ENCODE data around the gene SLFN5. TPM values are rescaled to one million over a fixed set of nuclear protein-coding genes. Genes with fewer than 3 reads are reported as not detected.

Gene SLFN5
- polyA plus RNA-seq, 1 of the 3 experiments (the other 2 are of a cell fraction): 1.4 TPM

GRCh38 chr17:35245196-35245486, 2.3 kb downstream of the SLFN5 start (continued):
- TF ChIP-seq REST (IDR thresholded peaks at IDR 0.05; ENCODE audit: low read depth, low read length) (no peak), PBX3 (IDR thresholded peaks at IDR 0.05) (peak; percentile 74)

- Histone ChIP-seq H3K9me2 (no peaks in the 10 kb centered on the region), H3K4me3 (ENCODE audit: low read depth in 2 of 2, low read length in 1 of 2) (no peak overlapping the region), H3K36me3 (replicated peaks in 1 of 2; ENCODE audit: control insufficient read depth in 1 of 2, insufficient read depth in 2 of 2, low read length in 1 of 2) (peaks cover 0 to 13% of the 10 kb centered on the region in 2 experiments), H3K9me3 (no peaks in the 10 kb centered on the region), H3K27ac (ENCODE audit: low read depth in 2 of 2, low read length in 1 of 2) (no peak overlapping the region), H3K9ac (no peak overlapping the region), H4K20me1 (ENCODE audit: insufficient read depth) (peaks cover 10% of the 10 kb centered on the region), H2AFZ (ENCODE audit: low read depth) (no peak overlapping the region), H3F3A (replicated peaks; ENCODE audit: insufficient read depth) (peaks cover 19% of the 10 kb centered on the region), H3K79me2 (ENCODE audit: insufficient read depth) (0 out of 2 replicates have a peak, but pooled peaks cover 7% of the 10 kb centered on the region), H3K4me2 (no peak overlapping the region), H3K4me1 (ENCODE audit: control insufficient read depth in 1 of 2, insufficient read depth in 2 of 2, low read depth in 1 of 2, low read length in 1 of 2) (no peaks in the 10 kb centered on the region), H3K27me3 (ENCODE audit: insufficient read depth) (no peaks in the 10 kb centered on the region)
- no peak for DNase-seq
- WGBS (ENCODE audit: low lambda C conversion rate): 66% methylated on average over 2 of the region's 2 CpGs
- ChIA-PET CTCF (no interaction called here), POLR2A (no interaction called here)
- TF ChIP-seq REST (IDR thresholded peaks at IDR 0.05; ENCODE audit: low read depth, low read length): no peak
- no peak for TF ChIP-seq CTCF (IDR thresholded peaks at IDR 0.05)
- no peak for TF ChIP-seq GATA2 (CRISPR knock-in tag; IDR thresholded peaks at IDR 0.05)
- TF ChIP-seq RAD21 (IDR thresholded peaks at IDR 0.05; ENCODE audit: low read length): no peak
- no peak for TF ChIP-seq CHD2 (IDR thresholded peaks at IDR 0.05; ENCODE audit: low read length, partially characterized antibody)
- TF ChIP-seq RCOR1 (IDR thresholded peaks at IDR 0.05; ENCODE audit: low read length): no peak
- no peak for TF ChIP-seq FOSL2 (IDR thresholded peaks at IDR 0.05; ENCODE audit: borderline replicate concordance, low read depth)
- no peak for TF ChIP-seq YY1 (IDR thresholded peaks at IDR 0.05; ENCODE audit: low read depth)
- no peak for TF ChIP-seq MEF2A (IDR thresholded peaks at IDR 0.05; ENCODE audit: borderline replicate concordance, low read depth)
- no peak for TF ChIP-seq ELF1 (IDR thresholded peaks at IDR 0.05)
- no peak for TF ChIP-seq EZH2phosphoT487 (IDR thresholded peaks at IDR 0.05; ENCODE audit: borderline replicate concordance, low read depth)
- TF ChIP-seq USF1 (IDR thresholded peaks at IDR 0.05; ENCODE audit: borderline replicate concordance, low read depth): no peak
- TF ChIP-seq FOXJ3 (CRISPR knock-in tag; IDR thresholded peaks at IDR 0.05): no peak
- TF ChIP-seq NRF1 (IDR thresholded peaks at IDR 0.05; ENCODE audit: low read depth, low read length): no peak
- no peak for TF ChIP-seq PBX3 (IDR thresholded peaks at IDR 0.05)
- no peak for TF ChIP-seq POLR2AphosphoS5 (IDR thresholded peaks at IDR 0.05; ENCODE audit: low read depth, low read length)
- TF ChIP-seq ZBTB33 (IDR thresholded peaks at IDR 0.05; ENCODE audit: borderline replicate concordance, low read depth): no peak
Measured at GRCh38 chr17:35252651-35253050, 9.8 kb downstream of the SLFN5 start.

All from SK-N-SH (cell line).